Melanocyte of skin (primary cell): ENCODE results near the gene ATP6V0E2. TPM values are rescaled to one million over a fixed set of nuclear protein-coding genes. Genes with fewer than 3 reads are reported as not detected.

Experiments used
- small RNA-seq, 2 donors: library from RNA; depleted of rRNA; stranded (forward); fragments of <200 nt; gene quantifications; one replicate each; pipeline ENCODE3, GENCODE V24; 2012
- total RNA-seq, 2 donors: library from RNA; depleted of rRNA; stranded (reverse); fragments of >200 nt; gene quantifications; 2 replicates each; pipeline ENCODE4 v1.2.3, GENCODE V29; 2012

The ATP6V0E2 gene
- 10 to 100 TPM; 33.0 to 57.1 TPM for total RNA-seq

GRCh38 chr7:149873074-149873969 is at the start of gene ATP6V0E2:
TSS of gene ATP6V0E2 (plus strand) at chr7:149873969. CDS start at chr7:149874066, 97 bp downstream.

GRCh38 chr7:149838224-149838991 is 35.4 kb upstream of the ATP6V0E2 start, which contains the start of gene ZNF862:
TSS of gene ZNF862 (plus strand) at chr7:149838375. CDS start at chr7:149838612, 237 bp downstream.

Small RNA genes within 50 kb of the gene (small RNA-seq; reads per million reads assigned to genes)
- gene AC093458.1, result 0 reads per million in 2 donors

Other genes starting within 250 kb of the ATP6V0E2 start
- gene ZNF467, start 100.4 kb upstream of the ATP6V0E2 start, total RNA-seq, result under 1 TPM; under 0.01 TPM
- 1 to 10 TPM; 3.3 to 10.0 TPM for gene ZNF862, start 35.6 kb upstream of the ATP6V0E2 start, total RNA-seq